ENCODE data around the gene IKZF3.
"Not testable (repeated sequence)": the region's sequence is repeated elsewhere in the genome, so short reads cannot be mapped to it uniquely, and the experiment has no call there.

DNA sequence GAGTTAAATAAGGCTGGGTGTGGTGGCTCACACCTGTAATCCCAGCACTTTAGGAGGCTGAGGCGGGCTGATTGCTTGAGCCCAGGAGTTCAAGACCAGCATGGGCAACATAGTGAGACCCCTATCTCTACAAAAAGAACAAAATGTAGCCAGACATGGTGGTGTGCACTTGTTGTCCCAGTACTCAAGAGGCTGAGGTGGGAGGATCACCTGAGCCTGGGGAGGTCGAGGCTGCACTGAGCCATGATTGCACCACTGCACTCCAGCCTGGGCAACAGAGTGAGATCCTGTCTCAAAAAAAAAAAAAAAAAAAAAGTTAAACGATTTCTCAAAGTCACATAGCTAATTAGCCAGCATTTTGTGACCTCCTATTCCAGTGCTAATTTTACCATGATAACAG, 99.9 kb downstream of the IKZF3 start:
- TF ChIP-seq, protein P1, sequence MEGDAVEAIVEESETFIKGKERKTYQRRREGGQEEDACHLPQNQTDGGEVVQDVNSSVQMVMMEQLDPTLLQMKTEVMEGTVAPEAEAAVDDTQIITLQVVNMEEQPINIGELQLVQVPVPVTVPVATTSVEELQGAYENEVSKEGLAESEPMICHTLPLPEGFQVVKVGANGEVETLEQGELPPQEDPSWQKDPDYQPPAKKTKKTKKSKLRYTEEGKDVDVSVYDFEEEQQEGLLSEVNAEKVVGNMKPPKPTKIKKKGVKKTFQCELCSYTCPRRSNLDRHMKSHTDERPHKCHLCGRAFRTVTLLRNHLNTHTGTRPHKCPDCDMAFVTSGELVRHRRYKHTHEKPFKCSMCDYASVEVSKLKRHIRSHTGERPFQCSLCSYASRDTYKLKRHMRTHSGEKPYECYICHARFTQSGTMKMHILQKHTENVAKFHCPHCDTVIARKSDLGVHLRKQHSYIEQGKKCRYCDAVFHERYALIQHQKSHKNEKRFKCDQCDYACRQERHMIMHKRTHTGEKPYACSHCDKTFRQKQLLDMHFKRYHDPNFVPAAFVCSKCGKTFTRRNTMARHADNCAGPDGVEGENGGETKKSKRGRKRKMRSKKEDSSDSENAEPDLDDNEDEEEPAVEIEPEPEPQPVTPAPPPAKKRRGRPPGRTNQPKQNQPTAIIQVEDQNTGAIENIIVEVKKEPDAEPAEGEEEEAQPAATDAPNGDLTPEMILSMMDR (IDR thresholded peaks at IDR 0.05) = not testable (repeated sequence)
- not testable (repeated sequence) for TF ChIP-seq EP300, POLR2A (IDR thresholded peaks at IDR 0.05)
